Measurements from ENCODE around the gene KCNJ13.

The KCNJ13 gene

DNA sequence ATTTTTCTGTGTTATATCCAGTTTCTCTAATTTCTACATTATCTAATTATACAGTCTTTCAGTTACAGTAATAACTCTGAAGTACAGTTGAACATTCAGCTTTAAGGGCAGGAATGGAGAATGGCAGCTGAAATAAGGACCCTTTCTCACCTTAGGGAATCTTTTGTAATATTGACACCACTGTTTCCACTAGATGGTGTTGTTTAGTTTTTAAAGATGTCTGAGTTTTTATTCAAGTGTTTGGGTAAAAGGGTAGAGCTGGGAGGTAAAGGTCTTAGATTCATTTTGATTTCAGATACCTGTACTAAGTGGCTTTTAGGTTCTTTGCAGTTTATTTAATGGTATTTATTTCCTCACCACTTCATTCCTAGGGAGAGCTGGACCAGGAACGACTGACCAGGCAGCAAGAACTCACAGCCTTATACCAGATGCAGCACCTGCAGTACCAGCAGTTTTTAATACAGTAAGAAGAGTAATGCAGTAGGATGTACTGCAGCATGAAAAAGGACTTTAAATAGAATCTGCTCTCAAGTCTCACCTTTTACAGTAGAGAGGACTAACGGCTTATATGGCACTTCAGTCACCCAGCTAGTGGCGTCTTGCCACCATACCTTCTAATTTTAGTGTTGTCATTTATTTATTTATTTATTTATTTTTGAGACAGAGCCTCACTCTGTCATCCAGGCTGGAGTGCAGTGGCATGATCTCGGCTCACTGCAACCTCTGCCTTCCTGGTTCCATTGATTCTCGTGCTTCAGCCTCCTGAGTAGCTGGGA is 33.2 kb upstream of the KCNJ13 start:
- H3K27ac ChIP-seq (ENCODE audit: poor library complexity, severe bottlenecking) = no peak overlapping the region
- no peak overlapping the region for H3K4me3 ChIP-seq (ENCODE audit: severe bottlenecking)
- H3K9me3 ChIP-seq (ENCODE audit: severe bottlenecking) = no peaks in the 10 kb centered on the region
- H3K4me1 ChIP-seq (ENCODE audit: insufficient read depth, poor library complexity, severe bottlenecking) = no peaks in the 10 kb centered on the region
- H3K27me3 ChIP-seq (ENCODE audit: insufficient read depth, poor library complexity, severe bottlenecking) = no peaks in the 10 kb centered on the region
- no peak for ATAC-seq (ENCODE audit: low read depth)
- peaks cover 89% of the 10 kb centered on the region for H3K36me3 ChIP-seq (ENCODE audit: low read depth)
- TF ChIP-seq CTCF (IDR thresholded peaks at IDR 0.05; ENCODE audit: poor library complexity, severe bottlenecking) = no peak
- DNase-seq (ENCODE audit: low spot score) = no peak

- Histone ChIP-seq H3K4me1 (ENCODE audit: insufficient read depth, poor library complexity, severe bottlenecking) (no peaks in the 10 kb centered on the region), H3K36me3 (ENCODE audit: low read depth) (peaks cover 49% of the 10 kb centered on the region), H3K4me3 (ENCODE audit: severe bottlenecking) (no peak overlapping the region), H3K9me3 (ENCODE audit: severe bottlenecking) (no peaks in the 10 kb centered on the region), H3K27me3 (ENCODE audit: insufficient read depth, poor library complexity, severe bottlenecking) (no peaks in the 10 kb centered on the region), H3K27ac (ENCODE audit: poor library complexity, severe bottlenecking) (no peak overlapping the region)
- no peak for TF ChIP-seq CTCF (IDR thresholded peaks at IDR 0.05; ENCODE audit: poor library complexity, severe bottlenecking)
- DNase-seq (ENCODE audit: low spot score) (no peak), ATAC-seq (ENCODE audit: low read depth) (no peak)
Observed at GRCh38 chr2:232802091-232802490, 25.7 kb upstream of the KCNJ13 start.

DNA sequence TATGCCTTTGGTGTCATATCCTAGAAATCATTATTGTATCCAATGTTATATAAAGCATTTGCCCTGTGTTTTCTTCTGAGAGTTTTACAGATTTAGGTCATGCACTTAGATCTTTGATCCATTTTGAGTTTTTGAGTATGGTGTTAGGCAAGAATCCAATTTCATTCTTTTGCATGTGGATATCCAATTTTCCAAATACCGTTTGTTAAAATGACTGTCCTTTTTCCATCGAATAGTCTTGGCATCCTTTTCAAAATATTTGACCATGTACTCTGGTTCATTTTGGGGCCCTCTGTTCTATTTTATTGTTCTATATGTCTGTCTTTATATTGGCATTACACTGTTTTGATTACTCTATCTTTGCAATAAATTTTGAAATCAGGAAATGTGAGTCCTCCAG is 23.8 kb upstream of the KCNJ13 start:
- DNase-seq (ENCODE audit: low spot score) = no peak
- TF ChIP-seq CTCF (IDR thresholded peaks at IDR 0.05; ENCODE audit: poor library complexity, severe bottlenecking) = no peak
- no peak overlapping the region for H3K4me3 ChIP-seq (ENCODE audit: severe bottlenecking)
- no peaks in the 10 kb centered on the region for H3K27me3 ChIP-seq (ENCODE audit: insufficient read depth, poor library complexity, severe bottlenecking)
- H3K36me3 ChIP-seq (ENCODE audit: low read depth) = peaks cover 46% of the 10 kb centered on the region
- no peak overlapping the region for H3K27ac ChIP-seq (ENCODE audit: poor library complexity, severe bottlenecking)
- no peak for ATAC-seq (ENCODE audit: low read depth)
- H3K9me3 ChIP-seq (ENCODE audit: severe bottlenecking) = no peaks in the 10 kb centered on the region
- no peaks in the 10 kb centered on the region for H3K4me1 ChIP-seq (ENCODE audit: insufficient read depth, poor library complexity, severe bottlenecking)

DNA sequence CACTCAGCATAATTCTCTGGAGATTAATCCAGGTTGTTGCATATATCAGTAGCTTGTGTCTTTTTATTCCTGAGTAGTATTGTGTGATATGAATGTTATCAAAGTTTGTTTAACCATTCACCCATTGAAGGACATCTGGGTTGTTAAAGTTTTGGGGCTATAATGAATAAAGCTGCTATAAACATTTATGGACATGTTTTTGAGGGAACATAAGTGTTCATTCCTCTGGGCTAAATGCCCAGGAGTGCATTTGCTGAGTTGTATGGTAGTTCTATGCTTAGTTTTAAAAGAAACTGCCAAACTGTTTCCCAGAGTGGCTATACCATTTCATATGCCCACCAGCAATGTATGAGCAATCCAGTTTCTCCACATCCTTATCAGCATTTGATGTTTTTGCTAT is 21.8 kb upstream of the KCNJ13 start:
- no peaks in the 10 kb centered on the region for H3K9me3 ChIP-seq (ENCODE audit: severe bottlenecking)
- no peaks in the 10 kb centered on the region for H3K27me3 ChIP-seq (ENCODE audit: insufficient read depth, poor library complexity, severe bottlenecking)
- TF ChIP-seq CTCF (IDR thresholded peaks at IDR 0.05; ENCODE audit: poor library complexity, severe bottlenecking) = no peak
- H3K27ac ChIP-seq (ENCODE audit: poor library complexity, severe bottlenecking) = no peak overlapping the region
- peaks cover 64% of the 10 kb centered on the region for H3K36me3 ChIP-seq (ENCODE audit: low read depth)
- H3K4me1 ChIP-seq (ENCODE audit: insufficient read depth, poor library complexity, severe bottlenecking) = no peaks in the 10 kb centered on the region
- ATAC-seq (ENCODE audit: low read depth) (no peak), DNase-seq (ENCODE audit: low spot score) (no peak)
- no peak overlapping the region for H3K4me3 ChIP-seq (ENCODE audit: severe bottlenecking)

GRCh38 chr2:232795920-232796319 is 19.6 kb upstream of the KCNJ13 start:
- Histone ChIP-seq H3K36me3 (ENCODE audit: low read depth) (peaks cover 73% of the 10 kb centered on the region), H3K27ac (ENCODE audit: poor library complexity, severe bottlenecking) (no peak overlapping the region), H3K4me1 (ENCODE audit: insufficient read depth, poor library complexity, severe bottlenecking) (no peaks in the 10 kb centered on the region), H3K4me3 (ENCODE audit: severe bottlenecking) (no peak overlapping the region), H3K27me3 (ENCODE audit: insufficient read depth, poor library complexity, severe bottlenecking) (no peaks in the 10 kb centered on the region), H3K9me3 (ENCODE audit: severe bottlenecking) (no peaks in the 10 kb centered on the region)
- DNase-seq (ENCODE audit: low spot score) (no peak), ATAC-seq (ENCODE audit: low read depth) (no peak)
- TF ChIP-seq CTCF (IDR thresholded peaks at IDR 0.05; ENCODE audit: poor library complexity, severe bottlenecking) = no peak

Measured in RWPE2 (cell line).